ENCODE data around the gene GPR27.

DNA sequence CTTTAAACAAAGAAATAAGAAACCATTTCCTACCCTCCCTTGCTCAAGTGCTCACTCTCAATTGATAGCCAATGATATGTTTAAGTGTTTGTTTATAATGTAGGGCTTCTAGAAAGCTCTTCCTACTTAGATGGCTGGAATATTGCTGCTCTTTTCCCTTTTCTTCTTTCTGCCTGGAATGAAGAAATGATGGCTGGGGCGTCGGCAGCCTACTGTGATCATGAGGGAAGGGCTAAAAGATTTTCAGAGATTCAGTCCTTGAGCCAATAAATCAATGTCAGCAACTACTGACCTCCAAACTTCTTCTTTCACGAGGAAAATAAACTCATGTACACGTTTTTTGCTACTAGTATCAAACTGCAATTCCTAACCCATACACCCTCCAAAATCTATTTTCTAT is 2.1 kb upstream of the GPR27 start:
- TF ChIP-seq, protein P1, sequence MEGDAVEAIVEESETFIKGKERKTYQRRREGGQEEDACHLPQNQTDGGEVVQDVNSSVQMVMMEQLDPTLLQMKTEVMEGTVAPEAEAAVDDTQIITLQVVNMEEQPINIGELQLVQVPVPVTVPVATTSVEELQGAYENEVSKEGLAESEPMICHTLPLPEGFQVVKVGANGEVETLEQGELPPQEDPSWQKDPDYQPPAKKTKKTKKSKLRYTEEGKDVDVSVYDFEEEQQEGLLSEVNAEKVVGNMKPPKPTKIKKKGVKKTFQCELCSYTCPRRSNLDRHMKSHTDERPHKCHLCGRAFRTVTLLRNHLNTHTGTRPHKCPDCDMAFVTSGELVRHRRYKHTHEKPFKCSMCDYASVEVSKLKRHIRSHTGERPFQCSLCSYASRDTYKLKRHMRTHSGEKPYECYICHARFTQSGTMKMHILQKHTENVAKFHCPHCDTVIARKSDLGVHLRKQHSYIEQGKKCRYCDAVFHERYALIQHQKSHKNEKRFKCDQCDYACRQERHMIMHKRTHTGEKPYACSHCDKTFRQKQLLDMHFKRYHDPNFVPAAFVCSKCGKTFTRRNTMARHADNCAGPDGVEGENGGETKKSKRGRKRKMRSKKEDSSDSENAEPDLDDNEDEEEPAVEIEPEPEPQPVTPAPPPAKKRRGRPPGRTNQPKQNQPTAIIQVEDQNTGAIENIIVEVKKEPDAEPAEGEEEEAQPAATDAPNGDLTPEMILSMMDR (conservative IDR thresholded peaks at IDR 0.05; ENCODE audit: low read depth, low read length): no peak
- TF ChIP-seq EZH2 (IDR thresholded peaks at IDR 0.05; ENCODE audit: low read length, unreplicated experiment): no peak

Data from PC-3 (cell line).